PC-3 (cell line): ENCODE measurements around the gene LRRC51. TPM values are rescaled to one million over a fixed set of nuclear protein-coding genes. Genes with fewer than 3 reads are reported as not detected.

Experiments used
- ATAC-seq: fragments of 200-7000 bp; cut with Tn5 transposase; 2 replicates; pipeline ENCODE4 v1.9.1; 2020; ENCODE audit warnings: mild to moderate bottlenecking, moderate library complexity
- BruUV-seq: library from RNA; stranded (reverse); fragments of 400-500 nt; replicated peaks from 2 replicates; lab custom pipeline; 2021; lab: Mats Ljungman, UMichigan
- CTCF ChIA-PET: fragments of 300-600 bp; sonication (Branson Sonifier 250); formaldehyde crosslinking; loops from one replicate; lab custom pipeline; 2022; ENCODE audit warnings: antibody characterized with exemption; lab: Charles Lee
- POLR2A ChIA-PET: fragments of 300-600 bp; sonication (Branson Sonifier 250); formaldehyde crosslinking; loops from one replicate; lab custom pipeline; 2022; ENCODE audit warnings: antibody characterized with exemption; ENCODE audit not compliant: unreplicated experiment; lab: Charles Lee
- DNase-seq: peaks from one replicate; pipeline ENCODE4 v3.0.0-alpha.2; 2015
- H2AFZ ChIP-seq: fragments of 300-600 bp; sonication (generic); 2 replicates; pipeline ENCODE4 v1.6.0; 2016; ENCODE audit warnings: antibody characterized with exemption, low read length
- H3F3A ChIP-seq: fragments of 300-600 bp; sonication (generic); one replicate; pipeline ENCODE4 v1.6.0; 2017; ENCODE audit warnings: antibody characterized with exemption, low read length, control low read depth, mild to moderate bottlenecking; ENCODE audit not compliant: unreplicated experiment
- H3K27ac ChIP-seq: fragments of 300-600 bp; sonication (generic); 2 replicates; pipeline ENCODE4 v1.5.1; 2016; ENCODE audit warnings: mild to moderate bottlenecking, low read length
- H3K27me3 ChIP-seq: fragments of 300-600 bp; sonication (generic); 2 replicates; pipeline ENCODE4 v1.6.1; 2016; ENCODE audit warnings: low read length, mixed read lengths
- H3K36me3 ChIP-seq: fragments of 300-600 bp; sonication (generic); 2 replicates; pipeline ENCODE4 v1.6.1; 2016; ENCODE audit warnings: low read depth, mixed run types, low read length, mixed read lengths
- H3K4me1 ChIP-seq: fragments of 300-600 bp; sonication (generic); 2 replicates; pipeline ENCODE4 v1.5.1; 2016; ENCODE audit warnings: low read length; ENCODE audit not compliant: insufficient read depth
- H3K4me2 ChIP-seq: fragments of 300-600 bp; sonication (generic); 2 replicates; pipeline ENCODE4 v1.6.0; 2016; ENCODE audit warnings: low read length
- H3K4me3 ChIP-seq: fragments of 300-600 bp; sonication (generic); 2 replicates; pipeline ENCODE4 v1.5.1; 2016; ENCODE audit warnings: mild to moderate bottlenecking, low read length, mixed read lengths
- H3K79me2 ChIP-seq: fragments of 300-600 bp; sonication (generic); 2 replicates; pipeline ENCODE4 v1.6.1; 2017; ENCODE audit warnings: low read length, mixed read lengths
- H3K9ac ChIP-seq: fragments of 300-600 bp; sonication (generic); 2 replicates; pipeline ENCODE4 v1.6.0; 2016; ENCODE audit warnings: mild to moderate bottlenecking, low read length
- H3K9me2 ChIP-seq: fragments of 300-600 bp; sonication (generic); replicated peaks from 2 replicates; pipeline ENCODE4 v1.6.1; 2016; ENCODE audit warnings: mixed run types, low read length, mixed read lengths
- H3K9me3 ChIP-seq: fragments of 300-600 bp; sonication (generic); 2 replicates; pipeline ENCODE4 v1.6.1; 2016; ENCODE audit warnings: low read length, mixed read lengths
- H4K20me1 ChIP-seq: fragments of 300-600 bp; sonication (generic); 2 replicates; pipeline ENCODE4 v1.6.1; 2016; ENCODE audit warnings: low read length, mixed read lengths
- CTCF ChIP-seq: fragments of 300-600 bp; sonication (generic); conservative IDR thresholded peaks from 2 replicates; pipeline ENCODE4 v1.5.1; 2017; ENCODE audit warnings: antibody characterized with exemption, low read depth, mild to moderate bottlenecking, low read length
- EZH2 ChIP-seq: fragments of 300-600 bp; sonication (generic); IDR thresholded peaks from one replicate; pipeline ENCODE4 v1.6.1; 2017; ENCODE audit warnings: antibody characterized with exemption, mild to moderate bottlenecking, low read length; ENCODE audit not compliant: unreplicated experiment
- EZH2phosphoT487 ChIP-seq: fragments of 300-600 bp; sonication (generic); IDR thresholded peaks from 2 replicates; pipeline ENCODE4 v1.6.1; 2018; ENCODE audit warnings: mild to moderate bottlenecking, antibody characterized with exemption, low read length, borderline replicate concordance
- intact Hi-C: fragments of 100-400 bp; cut with micrococcal nuclease; formaldehyde crosslinking; loops from 2 replicates; pipeline ENCODE4 v1.9.0; 2023
- total RNA-seq: library from RNA; depleted of rRNA; stranded (reverse); fragments of >200 nt; gene quantifications from 2 replicates; pipeline ENCODE4 v1.2.3, GENCODE V29; 2014

The LRRC51 gene
- total RNA-seq, 1 experiment from 2014 or later, result 5.8 TPM

- Histone ChIP-seq H3K36me3 (peaks cover 5% of the 10 kb centered on the region; the same call in 1 of the 2 replicates), H3K9me2 (no peaks in the 10 kb centered on the region), H3K27ac (no peak overlapping the region), H3K27me3 (no peaks in the 10 kb centered on the region), H2AFZ (no peak overlapping the region), H3K4me3 (no peak overlapping the region), H3K4me1 (no peaks in the 10 kb centered on the region), H3K79me2 (no peaks in the 10 kb centered on the region), H3F3A (no peaks in the 10 kb centered on the region), H4K20me1 (no peaks in the 10 kb centered on the region), H3K9ac (no peak overlapping the region), H3K4me2 (no peak overlapping the region), H3K9me3 (no peaks in the 10 kb centered on the region)
- DNase-seq (no peak), ATAC-seq (no peak)
- POLR2A ChIA-PET, result no interaction called here
- intact Hi-C loops, result no loop called here
- TF ChIP-seq EZH2phosphoT487, result no peak
- TF ChIP-seq EZH2, result no peak
- no peak for TF ChIP-seq CTCF
- no TSS peak for BruUV-seq
- CTCF ChIA-PET, result no interaction called here
Observed at GRCh38 chr11:72088076-72088808, 7.6 kb downstream of the LRRC51 start.

GRCh38 chr11:72091292-72091691 is 10.6 kb downstream of the LRRC51 start:
- CTCF ChIA-PET, result interaction anchor here (0.6 to 1.8 kb wide), 4 partner anchors 9 to 66 kb away, joined by 4 to 23 read pairs (median 7); no protein-coding TSS in a partner anchor
- peaks cover 12% of the 10 kb centered on the region; the same call in 1 of the 2 replicates for H3K36me3 ChIP-seq
- H3K4me3 ChIP-seq, result no peak overlapping the region
- ATAC-seq, result peak; percentile 90
- H3K9me3 ChIP-seq, result no peaks in the 10 kb centered on the region
- H4K20me1 ChIP-seq, result no peaks in the 10 kb centered on the region
- no peak overlapping the region for H3K4me2 ChIP-seq
- DNase-seq, result peak; percentile 80
- no TSS peak for BruUV-seq
- no peaks in the 10 kb centered on the region for H3K9me2 ChIP-seq
- no peaks in the 10 kb centered on the region for H3F3A ChIP-seq
- H3K79me2 ChIP-seq, result no peaks in the 10 kb centered on the region
- peak; percentile 93 for TF ChIP-seq CTCF
- TF ChIP-seq EZH2, result no peak
- POLR2A ChIA-PET, result no interaction called here
- H2AFZ ChIP-seq, result no peak overlapping the region
- H3K27ac ChIP-seq, result no peak overlapping the region
- intact Hi-C loops, result loop anchor here (1.0 kb wide), 1 partner anchor 66 kb away; no protein-coding TSS in a partner anchor
- no peak overlapping the region for H3K9ac ChIP-seq
- H3K27me3 ChIP-seq, result no peaks in the 10 kb centered on the region
- H3K4me1 ChIP-seq, result no peaks in the 10 kb centered on the region

- BruUV-seq, result no TSS peak
- H3F3A ChIP-seq, result no peaks in the 10 kb centered on the region
- CTCF ChIA-PET, result no interaction called here
Observed at GRCh38 chr11:72098741-72099140, 18.1 kb downstream of the LRRC51 start.

More at GRCh38 chr11:72098741-72099140, 18.1 kb downstream of the LRRC51 start:
- Histone ChIP-seq H3K27ac (no peak overlapping the region), H2AFZ (no peak overlapping the region), H3K9ac (no peak overlapping the region), H3K9me3 (no peaks in the 10 kb centered on the region), H3K79me2 (peaks cover 31% of the 10 kb centered on the region), H3K36me3 (peaks cover 32% of the 10 kb centered on the region; the same call in 1 of the 2 replicates), H4K20me1 (no peaks in the 10 kb centered on the region), H3K9me2 (no peaks in the 10 kb centered on the region), H3K4me3 (no peak overlapping the region), H3K27me3 (no peaks in the 10 kb centered on the region), H3K4me2 (no peak overlapping the region), H3K4me1 (peaks cover 16% of the 10 kb centered on the region)
- TF ChIP-seq CTCF (no peak), EZH2 (no peak)
- intact Hi-C loops, result no loop called here
- POLR2A ChIA-PET, result no interaction called here
- ATAC-seq (no peak), DNase-seq (no peak)
